Smooth muscle cell (in vitro differentiated cells): ENCODE data around the gene ACADVL. TPM values are rescaled to one million over a fixed set of nuclear protein-coding genes. Genes with fewer than 3 reads are reported as not detected.

Experiments used
- DNase-seq: peaks from one replicate; lab custom pipeline; 2025; ENCODE audit not compliant: unreplicated experiment; lab: John Stamatoyannopoulos, UW
- H2AFZ ChIP-seq: fragments of 200-600 bp; sonication (generic); 2 replicates; pipeline ENCODE4 v1.6.0; 2016; ENCODE audit warnings: antibody characterized with exemption, low read depth, mild to moderate bottlenecking
- H3F3A ChIP-seq: fragments of 200-600 bp; sonication (generic); 2 replicates; pipeline ENCODE4 v1.6.0; 2017; ENCODE audit warnings: antibody characterized with exemption, low read depth
- H3K27ac ChIP-seq: fragments of 200-600 bp; sonication (generic); 2 replicates; pipeline ENCODE4 v1.5.1; 2016; ENCODE audit warnings: low read depth, mild to moderate bottlenecking
- H3K27me3 ChIP-seq: fragments of 200-600 bp; sonication (generic); 2 replicates; pipeline ENCODE4 v1.6.1; 2016; ENCODE audit warnings: low read depth, mild to moderate bottlenecking
- H3K36me3 ChIP-seq: fragments of 200-600 bp; sonication (generic); 2 replicates; pipeline ENCODE4 v1.5.1; 2016; ENCODE audit warnings: low read depth
- H3K4me1 ChIP-seq: fragments of 200-600 bp; sonication (generic); 2 replicates; pipeline ENCODE4 v1.5.1; 2016; ENCODE audit warnings: low read depth
- H3K4me2 ChIP-seq: fragments of 200-600 bp; sonication (generic); 2 replicates; pipeline ENCODE4 v1.6.0; 2016; ENCODE audit warnings: mild to moderate bottlenecking
- H3K4me3 ChIP-seq: fragments of 200-600 bp; sonication (generic); 2 replicates; pipeline ENCODE4 v1.5.1; 2016; ENCODE audit warnings: mild to moderate bottlenecking
- H3K79me2 ChIP-seq: fragments of 200-600 bp; sonication (generic); 2 replicates; pipeline ENCODE4 v1.6.0; 2016; ENCODE audit warnings: low read depth, mild to moderate bottlenecking
- H3K9ac ChIP-seq: fragments of 200-600 bp; sonication (generic); 2 replicates; pipeline ENCODE4 v1.6.0; 2016; ENCODE audit warnings: low read depth
- H3K9me3 ChIP-seq: fragments of 200-600 bp; sonication (generic); replicated peaks from 2 replicates; pipeline ENCODE4 v1.5.1; 2016; ENCODE audit warnings: low read depth
- H4K20me1 ChIP-seq: fragments of 200-600 bp; sonication (generic); 2 replicates; pipeline ENCODE4 v1.6.0; 2016; ENCODE audit warnings: low read depth
- CTCF ChIP-seq: fragments of 200-600 bp; sonication (generic); IDR thresholded peaks from 2 replicates; pipeline ENCODE4 v1.5.1; 2017; ENCODE audit warnings: borderline replicate concordance, mild to moderate bottlenecking, antibody characterized with exemption; ENCODE audit not compliant: insufficient read depth, poor library complexity, severe bottlenecking
- WGBS: methylation state at CpG from one replicate; pipeline ENCODE4 v1.1.7; 2016; ENCODE audit warnings: low lambda C conversion rate; 5-methylcytosine and 5-hydroxymethylcytosine counted together
- polyA plus RNA-seq: library from polyadenylated mRNA; unstranded; fragments of >200 nt; fragmentation: Nextera tagmentation; extraction: Ambion mirVana; gene quantifications from 2 replicates; pipeline ENCODE4 v1.2.1, GENCODE V29; 2016
- total RNA-seq: library from RNA; depleted of rRNA; stranded (reverse); fragments of >200 nt; gene quantifications from 2 replicates; pipeline ENCODE4 v1.2.3, GENCODE V29; 2014

ACADVL gene
- total and polyA plus RNA-seq, 2 experiments from 2014 or later: 185 to 331 TPM

- DNase-seq: peak; percentile 94
- H3F3A ChIP-seq: peaks cover 53% of the 10 kb centered on the region
- H3K27me3 ChIP-seq: no peaks in the 10 kb centered on the region
- no peak for TF ChIP-seq CTCF
- peak within 1 kb of the TSS; percentile 91 for H3K4me2 ChIP-seq
- no peaks in the 10 kb centered on the region for H3K36me3 ChIP-seq
- H3K9me3 ChIP-seq: no peaks in the 10 kb centered on the region
- peaks cover 62% of the 10 kb centered on the region for H3K79me2 ChIP-seq
- H2AFZ ChIP-seq: no peak within 1 kb of the TSS
- H3K9ac ChIP-seq: peak within 1 kb of the TSS; percentile 86
- H3K27ac ChIP-seq: peak within 1 kb of the TSS; percentile 95
- peak within 1 kb of the TSS; percentile 98 for H3K4me3 ChIP-seq
- H4K20me1 ChIP-seq: peaks cover 20% of the 10 kb centered on the region
- peaks cover 26% of the 10 kb centered on the region for H3K4me1 ChIP-seq
- WGBS: under 1% methylated on average over 56 of the region's 72 CpGs
Measured at GRCh38 chr17:7239091-7240027, 19.6 kb downstream of the ACADVL start, which contains the start of gene PHF23. PHF23 (minus strand) TSS chr17:7239457; CDS start chr17:7239279, 178 bp downstream.

GRCh38 chr17:7240375-7240774 is 20.6 kb downstream of the ACADVL start:
- TF ChIP-seq CTCF: no peak
- H3K9ac ChIP-seq: peak overlapping the region; percentile 99
- peak overlapping the region; percentile 49 for H3K4me3 ChIP-seq
- peaks cover 20% of the 10 kb centered on the region for H4K20me1 ChIP-seq
- peaks cover 44% of the 10 kb centered on the region for H3F3A ChIP-seq
- H3K4me2 ChIP-seq: peak overlapping the region; percentile 84
- no peak for DNase-seq
- peaks cover 26% of the 10 kb centered on the region for H3K4me1 ChIP-seq
- H3K9me3 ChIP-seq: no peaks in the 10 kb centered on the region
- WGBS: 84% methylated on average over 4 of the region's 4 CpGs
- no peaks in the 10 kb centered on the region for H3K36me3 ChIP-seq
- H3K27me3 ChIP-seq: no peaks in the 10 kb centered on the region
- no peak overlapping the region for H2AFZ ChIP-seq
- H3K27ac ChIP-seq: peak overlapping the region; percentile 95
- H3K79me2 ChIP-seq: peaks cover 56% of the 10 kb centered on the region

- no peak for TF ChIP-seq CTCF
- H4K20me1 ChIP-seq: peaks cover 15% of the 10 kb centered on the region
- H3K36me3 ChIP-seq: no peaks in the 10 kb centered on the region
- 59% methylated on average over 9 of the region's 9 CpGs for WGBS
- no peaks in the 10 kb centered on the region for H3K9me3 ChIP-seq
- H2AFZ ChIP-seq: no peak overlapping the region
- H3K9ac ChIP-seq: peak overlapping the region; percentile 99
- peaks cover 38% of the 10 kb centered on the region for H3F3A ChIP-seq
- peaks cover 26% of the 10 kb centered on the region for H3K4me1 ChIP-seq
- H3K27ac ChIP-seq: peak overlapping the region; percentile 95
- no peak for DNase-seq
- peaks cover 54% of the 10 kb centered on the region for H3K79me2 ChIP-seq
- no peaks in the 10 kb centered on the region for H3K27me3 ChIP-seq
- peak overlapping the region; percentile 84 for H3K4me2 ChIP-seq
- peak overlapping the region; percentile 82 for H3K4me3 ChIP-seq
Measured at GRCh38 chr17:7241090-7241733, 21.5 kb downstream of the ACADVL start.
